Measurements from ENCODE around the gene GPX5. TPM values are rescaled to one million over a fixed set of nuclear protein-coding genes. Genes with fewer than 3 reads are reported as not detected.

The GPX5 gene
- total and polyA plus RNA-seq, 10 of the 15 experiments (the other 5 are each of a cell fraction or from before 2014, with no cell fraction given), result not detected

- H3K27ac ChIP-seq (ENCODE audit: control insufficient read depth, insufficient read depth), result no peak overlapping the region
- in situ Hi-C loops (cut with MboI), result no loop called here
- ChIA-PET POLR2A (no interaction called here), CTCF (interaction anchor here (0.7 to 1.5 kb wide), 7 partner anchors 16 to 224 kb away, joined by 3 to 4 read pairs (median 3); no protein-coding TSS in a partner anchor), RAD21 (ENCODE audit: unreplicated experiment) (interaction anchor here (0.6 to 0.8 kb wide), 2 partner anchors 85 to 1053 kb away, joined by 3 read pairs; no protein-coding TSS in a partner anchor), SMC1A (ENCODE audit: uncharacterized antibody, unreplicated experiment) (interaction anchor here (0.6 to 1.6 kb wide), 2 partner anchors 94 to 240 kb away, joined by 3 to 4 read pairs; no protein-coding TSS in a partner anchor)
- no peak overlapping the region for H3K4me3 ChIP-seq
- no peaks in the 10 kb centered on the region for H3K9me3 ChIP-seq (replicated peaks; ENCODE audit: control insufficient read depth, insufficient read depth, low read length)
- BruUV-seq (replicated peaks), result no TSS peak
- no peak overlapping the region for H2AFZ ChIP-seq (ENCODE audit: control insufficient read depth, low read depth, low read length)
- no peaks in the 10 kb centered on the region for H3K79me2 ChIP-seq (ENCODE audit: control insufficient read depth, insufficient read depth, low read length)
- H4K20me1 ChIP-seq (ENCODE audit: control insufficient read depth, insufficient read depth), result no peaks in the 10 kb centered on the region
- no peak overlapping the region for H3K4me2 ChIP-seq (ENCODE audit: control insufficient read depth, insufficient read depth)
- TF ChIP-seq IRF4 (IDR thresholded peaks at IDR 0.05; ENCODE audit: low read depth, low read length) (no peak), POLR2AphosphoS5 (IDR thresholded peaks at IDR 0.05; ENCODE audit: low read length) (no peak), RAD21 (IDR thresholded peaks at IDR 0.05; ENCODE audit: insufficient read depth, low read depth, low read length) (peak; percentile 46), SMC3 (IDR thresholded peaks at IDR 0.05; ENCODE audit: borderline replicate concordance, low read length) (peak; percentile 42; the same call in 1 of the 2 replicates), ETV6 (conservative IDR thresholded peaks at IDR 0.05 in 1 of 2, IDR thresholded peaks at IDR 0.05 in 1 of 2; ENCODE audit: borderline replicate concordance in 1 of 2, low read depth in 1 of 2) (no peak)
- no peaks in the 10 kb centered on the region for H3K27me3 ChIP-seq (replicated peaks in 1 of 2; ENCODE audit: control insufficient read depth in 2 of 2, insufficient read depth in 2 of 2, low read length in 1 of 2)
- no peaks in the 10 kb centered on the region for H3K4me1 ChIP-seq (ENCODE audit: control insufficient read depth, insufficient read depth, low read length)
- intact Hi-C loops (cut with micrococcal nuclease; ENCODE audit: unreplicated experiment), result no loop called here
- no peak overlapping the region for H3K9ac ChIP-seq (ENCODE audit: control insufficient read depth, insufficient read depth, low read length)
- FAIRE-seq (no peak), DNase-seq (ENCODE audit: low read depth, low spot score) (no peak), ATAC-seq (no peak)
- H3K36me3 ChIP-seq (ENCODE audit: control insufficient read depth in 2 of 2, insufficient read depth in 2 of 2, low read length in 1 of 2), result no peaks in the 10 kb centered on the region
Measured at GRCh38 chr6:28580475-28580874, 54.8 kb downstream of the GPX5 start.

- Histone ChIP-seq H3K79me2 (ENCODE audit: control insufficient read depth, insufficient read depth, low read length) (no peaks in the 10 kb centered on the region; the same call in 1 of the 2 replicates), H3K4me3 (no peak overlapping the region), H4K20me1 (ENCODE audit: control insufficient read depth, insufficient read depth) (no peaks in the 10 kb centered on the region), H3K36me3 (ENCODE audit: control insufficient read depth in 2 of 2, insufficient read depth in 2 of 2, low read length in 1 of 2) (no peaks in the 10 kb centered on the region), H3K4me1 (ENCODE audit: control insufficient read depth, insufficient read depth, low read length) (no peaks in the 10 kb centered on the region), H3K9me3 (replicated peaks; ENCODE audit: control insufficient read depth, insufficient read depth, low read length) (no peaks in the 10 kb centered on the region), H2AFZ (ENCODE audit: control insufficient read depth, low read depth, low read length) (no peak overlapping the region), H3K27ac (ENCODE audit: control insufficient read depth, insufficient read depth) (no peak overlapping the region), H3K4me2 (ENCODE audit: control insufficient read depth, insufficient read depth) (no peak overlapping the region), H3K9ac (ENCODE audit: control insufficient read depth, insufficient read depth, low read length) (no peak overlapping the region), H3K27me3 (replicated peaks in 1 of 2; ENCODE audit: control insufficient read depth in 2 of 2, insufficient read depth in 2 of 2, low read length in 1 of 2) (no peaks in the 10 kb centered on the region)
- BruUV-seq (replicated peaks), result no TSS peak
- CTCF ChIA-PET, result interaction anchor here (1.2 kb wide), 1 partner anchor 101 kb away, joined by 3 read pairs; no protein-coding TSS in a partner anchor
- WGBS (ENCODE audit: insufficient coverage, insufficient replicate concordance, low lambda C conversion rate, missing lambda C conversion rate), result 18% methylated on average over 2 of the region's 2 CpGs
- SMC1A ChIA-PET (ENCODE audit: uncharacterized antibody, unreplicated experiment), result interaction anchor here (0.8 to 2.6 kb wide), 2 partner anchors 10 to 31 kb away, joined by 4 to 9 read pairs; no protein-coding TSS in a partner anchor
- no peak for ATAC-seq
- in situ Hi-C loops (cut with MboI) (no loop called here), intact Hi-C loops (cut with micrococcal nuclease; ENCODE audit: unreplicated experiment) (no loop called here)
- POLR2A ChIA-PET, result no interaction called here
- RAD21 ChIA-PET (ENCODE audit: unreplicated experiment), result interaction anchor here (0.6 kb wide), 1 partner anchor 1455 kb away, joined by 4 read pairs; no protein-coding TSS in a partner anchor
- FAIRE-seq, result no peak
- no peak for DNase-seq (ENCODE audit: low read depth, low spot score)
- TF ChIP-seq SMAD5 (IDR thresholded peaks at IDR 0.05; ENCODE audit: low read depth), result no peak
- TF ChIP-seq NR2F1 (conservative IDR thresholded peaks at IDR 0.05), result no peak
- no peak for TF ChIP-seq ZNF24 (IDR thresholded peaks at IDR 0.05)
- no peak for TF ChIP-seq ZBTB33 (IDR thresholded peaks at IDR 0.05)
- no peak for TF ChIP-seq CUX1 (IDR thresholded peaks at IDR 0.05; ENCODE audit: insufficient replicate concordance, low read depth, low read length)
- TF ChIP-seq PAX8 (IDR thresholded peaks at IDR 0.05), result no peak
Measured at GRCh38 chr6:28583463-28583862, 57.8 kb downstream of the GPX5 start.
